Left lobe of liver (tissue), 2 donors: ENCODE results near the gene VWA8. TPM values are rescaled to one million over a fixed set of nuclear protein-coding genes. Genes with fewer than 3 reads are reported as not detected.

Experiments used
- ATAC-seq: fragments of 200-7000 bp; cut with Tn5 transposase; one replicate; pipeline ENCODE4 v1.9.1; 2020; ENCODE audit warnings: mild to moderate bottlenecking, moderate library complexity
- DNase-seq: peaks from one replicate; pipeline ENCODE4 v3.0.0-alpha.2; 2020; ENCODE audit warnings: low spot score
- total RNA-seq: library from RNA; stranded (reverse); gene quantifications from one replicate; pipeline ENCODE4 v1.2.1, GENCODE V29; 2021
- donor health status: DM: no; HTN: no; CAD: no; lungs with moderate emphysema.
- donor health status: DM: no; HTN: yes; CAD: no.

Gene VWA8
- total RNA-seq, 1 donor from 2014 or later, result 24.8 TPM

GRCh38 chr13:41697578-41697977, 263.3 kb downstream of the VWA8 start:
- DNase-seq (no peak), ATAC-seq (no peak)

GRCh38 chr13:41696163-41697003, 264.5 kb downstream of the VWA8 start:
- no peak for DNase-seq
- peak; percentile 31 for ATAC-seq

- DNase-seq, result peak; percentile 51
- ATAC-seq, result peak; percentile 80
These were observed 266.2 kb downstream of the VWA8 start for GRCh38 chr13:41694545-41695301.

- ATAC-seq (no peak), DNase-seq (no peak)
These were observed 267.5 kb downstream of the VWA8 start for GRCh38 chr13:41693434-41693833.

- DNase-seq (no peak), ATAC-seq (no peak)
These were observed 269.6 kb downstream of the VWA8 start for GRCh38 chr13:41691274-41691673.

DNA sequence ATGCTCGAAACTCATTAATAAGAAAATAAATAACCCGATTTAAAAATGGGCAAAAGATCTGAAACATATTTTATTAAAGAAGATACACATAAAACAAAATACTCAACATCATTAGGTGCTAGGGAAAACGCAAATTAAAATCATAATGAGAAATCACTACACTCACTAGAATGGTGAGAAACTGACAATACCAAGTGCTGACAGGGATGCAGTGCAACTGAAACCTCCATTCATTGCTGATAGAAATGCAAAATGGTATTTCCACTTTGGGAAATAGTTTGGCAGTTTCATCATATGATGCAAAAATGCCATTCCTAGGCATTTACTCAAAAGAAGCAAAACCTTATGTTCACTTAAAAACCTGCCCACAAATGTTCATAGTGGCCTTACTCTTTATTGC, 278.1 kb downstream of the VWA8 start:
- no peak for ATAC-seq
- no peak for DNase-seq

DNA sequence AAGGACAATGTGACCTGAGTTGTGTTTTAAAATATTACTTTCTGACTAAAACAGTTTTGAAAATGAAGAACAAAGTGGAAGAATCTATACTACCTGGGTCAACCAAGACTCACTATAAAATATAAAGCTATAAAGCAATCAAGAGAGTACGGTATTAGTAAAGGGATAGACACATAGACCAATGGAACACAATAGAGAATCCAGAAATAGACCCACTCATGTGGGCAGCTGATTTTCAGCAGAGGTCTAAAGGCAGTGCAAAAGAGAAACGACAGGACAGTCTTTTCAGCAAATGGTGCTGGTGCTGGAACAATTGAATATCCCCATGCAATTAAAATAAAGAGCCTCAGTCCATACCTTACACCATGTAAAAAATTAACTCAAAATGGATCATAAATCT, 278.9 kb downstream of the VWA8 start:
- DNase-seq (no peak), ATAC-seq (no peak)

DNA sequence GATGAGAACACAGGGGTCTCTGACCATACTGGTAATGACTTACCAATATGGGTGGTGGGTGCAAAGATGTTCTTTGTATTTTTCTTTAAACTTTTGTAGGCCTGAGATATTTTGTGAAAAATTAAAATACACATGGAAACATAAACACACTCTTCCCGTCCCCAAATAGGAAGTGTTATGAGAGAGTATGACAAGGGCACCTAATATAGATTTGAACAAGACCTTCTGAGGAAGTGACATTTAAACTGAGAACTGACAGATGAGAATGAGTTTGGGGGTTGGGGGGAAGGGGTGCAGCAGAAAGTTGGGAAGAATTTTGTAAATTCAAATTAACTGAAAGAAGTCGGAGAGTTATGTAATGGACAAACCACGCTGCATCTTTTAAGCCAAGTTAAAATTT, 279.3 kb downstream of the VWA8 start:
- ATAC-seq (no peak), DNase-seq (no peak)

DNA sequence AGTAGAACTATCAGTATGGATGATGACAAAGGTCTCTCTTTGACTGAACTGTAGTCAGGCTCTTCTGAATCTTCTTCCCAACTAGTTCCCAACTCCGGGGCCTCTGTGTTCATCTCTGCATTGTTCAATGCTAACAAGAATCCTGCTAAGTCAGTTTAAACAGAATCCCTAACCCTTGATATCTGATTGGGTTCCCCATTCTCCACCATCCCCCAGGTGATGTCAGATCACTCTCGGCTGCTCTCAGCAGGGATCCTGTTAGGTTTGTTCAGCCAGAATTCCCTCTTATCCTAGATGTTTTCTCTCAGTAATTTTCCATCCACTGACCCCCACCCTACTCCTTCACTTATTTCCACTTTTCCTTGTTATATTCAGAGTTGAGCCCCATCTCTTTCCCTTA, 280.0 kb downstream of the VWA8 start:
- no peak for ATAC-seq

DNA sequence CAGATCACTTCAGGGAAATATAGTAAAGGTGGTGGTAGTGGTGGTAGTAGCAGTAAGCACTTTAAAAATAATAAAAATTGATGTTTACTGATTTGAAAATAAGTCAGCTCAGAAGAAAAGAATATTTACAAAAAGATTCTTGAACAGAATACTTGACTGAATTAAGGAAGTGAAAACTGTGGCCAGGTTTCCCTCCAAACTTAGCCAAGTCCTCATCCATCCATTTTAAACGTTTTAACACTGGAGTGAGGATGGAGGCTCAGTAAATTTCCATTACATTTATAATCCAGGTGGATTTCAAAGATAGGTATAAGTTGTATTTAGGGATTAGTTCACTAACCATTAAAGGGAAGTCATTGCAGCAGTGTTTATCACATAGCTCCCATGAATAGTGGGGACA, 282.1 kb downstream of the VWA8 start:
- DNase-seq (no peak), ATAC-seq (no peak)

More for the DNA sequence above, 280.0 kb downstream of the VWA8 start:
- DNase-seq, result no peak

DNA sequence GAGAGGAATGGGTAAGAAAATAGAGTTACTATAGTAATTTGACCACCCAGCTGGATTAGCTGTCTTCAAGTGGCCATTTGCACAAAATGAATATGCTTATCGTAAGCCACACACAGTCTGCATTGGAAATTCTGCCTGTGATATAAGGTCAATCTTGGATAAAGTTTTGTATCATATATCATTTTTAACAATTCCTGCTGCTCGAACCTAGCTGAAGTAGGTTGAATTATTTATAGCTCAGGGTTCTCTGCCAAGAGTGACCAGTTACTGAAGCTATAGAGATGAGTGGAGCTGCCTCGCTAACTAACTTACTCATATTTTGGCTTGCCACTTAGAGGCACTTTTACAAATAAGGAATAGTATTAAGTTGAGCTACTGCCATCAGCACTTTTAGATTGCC, 282.7 kb downstream of the VWA8 start:
- DNase-seq, result no peak
- ATAC-seq, result no peak

DNA sequence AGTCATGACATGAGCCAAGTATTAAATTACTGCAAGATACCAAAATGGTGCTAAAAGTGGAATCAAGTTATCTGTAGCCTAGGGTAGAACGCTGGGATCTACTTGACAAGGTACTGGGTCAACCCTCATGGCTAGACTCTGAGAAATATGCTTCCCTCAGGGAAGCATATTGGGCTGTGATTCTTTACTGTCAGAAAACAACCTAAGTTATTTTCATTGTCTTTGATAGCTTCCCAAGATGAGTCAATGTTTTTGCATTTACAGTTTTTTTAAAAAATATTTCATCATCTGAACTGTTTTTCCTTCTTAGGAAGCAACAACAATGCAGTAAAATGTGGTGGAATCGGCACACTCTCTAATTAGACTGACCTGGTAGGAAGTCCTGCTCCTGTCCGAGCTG, 285.6 kb downstream of the VWA8 start:
- DNase-seq (no peak), ATAC-seq (no peak)

GRCh38 chr13:41674246-41674645, 286.7 kb downstream of the VWA8 start:
- DNase-seq (no peak), ATAC-seq (no peak)

DNA sequence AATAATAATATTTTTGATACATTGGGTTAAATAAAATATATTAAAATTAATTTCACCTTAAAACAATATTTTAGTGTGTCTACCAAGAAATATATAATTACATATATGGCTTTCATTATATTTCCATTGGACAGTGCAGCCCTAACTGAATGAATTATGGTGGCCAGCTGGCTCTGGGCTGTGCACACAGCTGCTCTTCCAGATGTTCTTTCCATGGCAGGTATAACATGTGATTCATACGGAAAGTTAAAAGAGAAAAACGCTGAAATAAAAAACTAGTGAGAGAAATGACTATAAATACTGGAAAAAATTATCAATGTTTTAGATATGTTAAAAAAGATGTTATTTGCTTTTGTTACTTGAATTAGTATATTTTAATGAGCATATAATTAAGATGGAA, 287.3 kb downstream of the VWA8 start:
- DNase-seq (no peak), ATAC-seq (no peak)

DNA sequence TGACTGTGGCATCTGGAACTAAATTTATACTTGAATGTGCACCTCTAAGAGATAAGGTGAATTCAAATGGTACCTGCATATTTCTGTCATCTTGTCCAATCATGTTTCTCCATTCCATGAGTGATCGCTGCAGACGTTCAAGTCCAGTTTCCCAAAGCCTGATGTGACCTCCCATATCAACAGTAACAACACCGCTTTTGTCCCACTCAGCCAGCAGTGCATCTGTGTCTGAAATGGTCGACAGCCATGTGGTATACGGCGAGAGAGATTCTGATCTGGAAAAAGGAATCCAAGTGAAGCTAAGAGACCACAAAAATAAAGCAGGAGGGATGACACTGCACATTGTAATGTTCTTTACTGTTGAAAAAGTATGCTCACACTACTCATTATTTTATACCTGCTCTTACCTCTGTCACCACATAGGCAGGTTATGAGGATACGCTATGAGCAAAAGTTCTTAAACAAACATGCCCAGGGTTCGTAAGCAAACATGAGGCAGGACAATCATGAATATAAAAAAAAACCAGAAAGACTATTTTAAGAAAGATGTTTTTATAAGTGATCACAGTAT, 290.0 kb downstream of the VWA8 start:
- DNase-seq, result no peak
- no peak for ATAC-seq

DNA sequence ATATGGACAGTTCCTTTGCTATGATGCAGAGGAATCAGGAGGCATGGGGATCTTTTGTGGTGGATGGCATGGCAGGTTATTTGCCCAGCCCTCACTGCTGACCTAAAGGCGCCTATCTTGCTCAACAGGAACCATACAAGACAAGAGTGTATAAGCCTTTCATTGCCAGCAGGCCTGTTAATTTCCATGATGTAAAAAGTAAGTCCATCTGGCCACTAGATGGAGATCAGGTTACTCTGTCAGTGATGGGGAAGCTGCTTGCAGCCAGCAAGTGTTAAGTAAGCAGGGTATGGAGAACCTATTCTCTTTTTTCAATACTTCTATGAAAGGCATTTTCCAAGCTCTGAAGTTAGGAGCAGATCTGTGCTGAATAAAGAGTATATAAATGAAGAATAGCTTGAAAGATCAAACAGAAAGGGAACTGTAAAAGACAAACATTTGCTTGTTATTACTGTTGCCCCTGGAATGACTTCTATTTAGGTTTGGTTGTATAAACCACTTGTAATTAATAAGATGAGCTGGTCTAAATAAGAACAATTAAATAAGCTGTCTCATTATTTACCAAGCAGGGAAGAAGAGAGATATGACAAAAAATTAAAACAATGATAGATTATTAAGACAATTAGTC, 292.7 kb downstream of the VWA8 start:
- ATAC-seq, result peak; percentile 99
- DNase-seq, result peak; percentile 56

GRCh38 chr13:41666644-41667043, 294.3 kb downstream of the VWA8 start:
- no peak for ATAC-seq

DNA sequence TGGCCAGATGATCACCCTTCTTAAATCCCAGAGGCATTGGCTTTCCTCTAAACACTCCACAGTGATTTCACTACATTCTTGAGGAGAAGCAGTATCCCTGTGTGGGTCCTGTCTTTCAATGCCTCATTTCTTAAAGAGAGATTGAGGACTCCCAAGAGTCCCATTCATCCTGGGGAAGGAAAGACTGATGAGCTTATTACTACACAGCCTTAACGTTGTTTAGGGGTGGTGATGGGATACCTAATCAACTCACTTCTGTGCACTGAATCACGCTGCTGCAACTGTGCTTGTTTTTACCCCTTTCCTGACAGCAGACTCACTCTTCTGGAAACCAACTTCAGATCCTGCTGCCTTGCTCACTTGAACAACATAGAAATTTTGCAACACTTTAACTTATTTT, 300.5 kb downstream of the VWA8 start:
- no peak for DNase-seq

More at GRCh38 chr13:41666644-41667043, 294.3 kb downstream of the VWA8 start:
- DNase-seq, result no peak

DNA sequence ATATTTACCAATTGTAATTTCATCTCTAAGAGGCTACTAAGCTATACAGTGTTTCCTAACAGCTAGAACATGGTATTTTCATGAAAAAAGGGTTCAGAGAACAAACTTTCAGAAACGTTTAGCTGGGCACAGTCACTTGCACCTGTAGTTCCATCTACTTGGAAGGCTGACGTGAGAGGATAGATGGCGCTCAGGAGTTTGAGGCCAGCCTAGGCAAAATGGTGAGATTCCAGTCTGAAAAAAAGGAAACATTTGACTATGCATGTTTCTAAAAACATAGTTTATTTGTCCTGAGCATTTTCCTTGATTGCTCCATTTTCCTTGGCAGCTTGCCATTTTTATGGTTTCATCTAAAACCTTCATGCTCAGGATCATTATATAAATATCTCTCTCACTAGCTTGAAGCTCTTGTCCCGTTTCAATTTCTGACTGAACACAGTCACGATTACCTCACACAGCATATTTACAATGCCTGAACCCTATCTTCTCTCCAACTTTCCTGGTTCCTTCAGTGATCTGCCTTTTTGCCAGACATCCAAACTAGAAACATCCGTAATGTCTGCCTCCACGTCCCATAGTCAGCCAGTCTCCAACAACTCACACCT, 302.8 kb downstream of the VWA8 start:
- ATAC-seq (peak; percentile 59), DNase-seq (no peak)

More for the DNA sequence above, 300.5 kb downstream of the VWA8 start:
- no peak for ATAC-seq

DNA sequence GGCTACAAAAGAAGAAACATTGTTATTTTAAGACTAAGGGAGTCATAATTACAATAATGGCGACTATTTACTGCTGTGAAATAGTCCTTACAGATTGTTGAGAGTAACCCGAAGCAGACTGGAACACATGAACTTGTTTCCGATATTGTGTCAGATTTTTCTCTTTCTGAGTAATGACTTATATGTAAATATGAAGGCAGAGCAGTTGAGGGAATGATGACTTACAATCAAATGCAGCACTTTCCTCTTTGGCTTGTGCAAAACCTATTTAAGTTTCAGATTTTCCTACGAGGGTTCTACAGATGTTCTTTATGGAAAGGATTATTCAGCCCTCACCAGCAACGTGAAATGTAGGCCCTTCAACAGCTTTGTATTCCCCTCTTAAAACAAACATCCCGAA, 304.9 kb downstream of the VWA8 start:
- no peak for DNase-seq
- ATAC-seq, result no peak

DNA sequence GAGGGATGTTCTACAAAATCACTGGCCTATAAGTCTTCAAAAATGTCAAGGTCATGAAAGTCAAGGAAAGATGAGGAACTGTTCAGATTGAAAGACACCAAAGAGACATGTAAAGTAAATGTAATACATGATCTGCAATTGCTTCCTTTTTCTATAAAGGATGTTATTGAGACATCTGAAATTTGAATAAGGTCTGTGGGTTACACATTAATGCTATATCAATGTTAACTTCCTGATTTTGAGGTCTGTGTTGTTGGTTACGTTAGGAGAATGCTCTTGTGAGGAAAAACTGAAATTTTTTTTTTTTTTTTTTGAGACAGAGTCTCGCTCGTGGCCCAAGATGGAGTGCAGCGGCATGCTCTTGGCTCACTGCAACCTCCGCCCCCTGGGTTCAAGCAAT, 306.1 kb downstream of the VWA8 start:
- ATAC-seq (no peak), DNase-seq (no peak)
